Mesothelial cell of epicardium (in vitro differentiated cells): ENCODE results near the gene CSNK2A1. TPM values are rescaled to one million over a fixed set of nuclear protein-coding genes. Genes with fewer than 3 reads are reported as not detected.

ENCODE experiments used
- DNase-seq, 2 experiments: peaks; one replicate each; pipeline ENCODE4 v3.0.0; 2021; ENCODE audit warnings: low spot score in 2 of 2; ENCODE audit not compliant: unreplicated experiment in 2 of 2
- H3K27ac Mint-ChIP-seq: 2 replicates; pipeline ENCODE4 v1.8.0; 2021; ENCODE audit warnings: mixed read lengths
- H3K27me3 Mint-ChIP-seq: 2 replicates; pipeline ENCODE4 v1.8.0; 2021; ENCODE audit warnings: low read depth, mixed read lengths
- H3K36me3 Mint-ChIP-seq: 2 replicates; pipeline ENCODE4 v1.8.0; 2021; ENCODE audit warnings: mixed read lengths
- H3K4me1 Mint-ChIP-seq: 2 replicates; pipeline ENCODE4 v1.8.0; 2021; ENCODE audit warnings: mixed read lengths
- H3K4me3 Mint-ChIP-seq: 2 replicates; pipeline ENCODE4 v1.8.0; 2021; ENCODE audit warnings: mild to moderate bottlenecking, moderate library complexity, mixed read lengths
- H3K9me3 Mint-ChIP-seq: 2 replicates; pipeline ENCODE4 v1.8.0; 2021; ENCODE audit warnings: mixed read lengths
- total RNA-seq: library from RNA; stranded (reverse); gene quantifications from 3 replicates; pipeline ENCODE4 v1.2.1, GENCODE V29; 2021
- TF ChIP-seq, protein P1 (sequence below): fragments of 200-600 bp; sonication (generic); IDR thresholded peaks from one replicate; pipeline ENCODE4 v1.5.0; 2021; ENCODE audit warnings: antibody characterized with exemption; ENCODE audit not compliant: unreplicated experiment

CSNK2A1 gene
- total RNA-seq, 1 donor from 2014 or later, result 164 TPM

DNA sequence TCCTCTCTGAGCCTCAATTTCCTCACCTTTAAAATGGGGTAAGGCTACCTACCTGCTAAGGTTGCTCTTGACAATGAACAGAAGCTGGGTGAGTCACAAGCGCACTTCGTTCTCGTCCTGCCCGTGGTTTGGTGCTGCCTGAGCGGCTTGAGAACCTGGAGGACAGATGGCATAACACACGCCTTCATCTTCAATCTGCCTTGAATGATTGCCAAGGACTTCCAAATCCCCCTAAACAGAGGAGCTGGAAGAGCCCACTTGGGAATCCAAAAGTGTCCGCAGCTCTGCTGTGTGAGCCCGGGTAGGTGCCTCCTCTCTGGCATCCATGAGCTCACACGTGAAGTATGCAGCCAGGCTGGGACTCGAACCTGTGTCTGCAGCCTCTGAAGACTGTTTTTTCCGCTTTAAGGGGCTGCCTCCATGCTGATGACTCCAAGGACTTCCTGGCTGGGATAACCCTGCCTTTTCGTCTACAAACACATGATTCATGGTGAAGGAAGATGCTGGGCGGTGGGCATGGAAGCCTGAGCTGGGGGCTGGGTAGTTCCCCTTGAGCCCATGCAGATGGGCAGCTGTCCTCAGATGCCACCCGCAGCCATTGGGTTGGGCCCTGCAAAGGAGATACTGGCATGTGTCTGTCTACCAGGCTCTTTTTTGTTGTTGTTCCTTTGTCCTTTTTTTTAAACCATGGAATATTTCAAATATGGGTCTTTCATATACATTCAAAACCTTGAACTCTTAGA is 25.3 kb upstream of the CSNK2A1 start:
- Mint-ChIP-seq H3K27me3 (no peaks in the 10 kb centered on the region), H3K9me3 (no peaks in the 10 kb centered on the region), H3K36me3 (no peaks in the 10 kb centered on the region), H3K4me1 (peaks cover 23% of the 10 kb centered on the region), H3K27ac (no peak overlapping the region), H3K4me3 (no peak overlapping the region)
- TF ChIP-seq, protein P1, sequence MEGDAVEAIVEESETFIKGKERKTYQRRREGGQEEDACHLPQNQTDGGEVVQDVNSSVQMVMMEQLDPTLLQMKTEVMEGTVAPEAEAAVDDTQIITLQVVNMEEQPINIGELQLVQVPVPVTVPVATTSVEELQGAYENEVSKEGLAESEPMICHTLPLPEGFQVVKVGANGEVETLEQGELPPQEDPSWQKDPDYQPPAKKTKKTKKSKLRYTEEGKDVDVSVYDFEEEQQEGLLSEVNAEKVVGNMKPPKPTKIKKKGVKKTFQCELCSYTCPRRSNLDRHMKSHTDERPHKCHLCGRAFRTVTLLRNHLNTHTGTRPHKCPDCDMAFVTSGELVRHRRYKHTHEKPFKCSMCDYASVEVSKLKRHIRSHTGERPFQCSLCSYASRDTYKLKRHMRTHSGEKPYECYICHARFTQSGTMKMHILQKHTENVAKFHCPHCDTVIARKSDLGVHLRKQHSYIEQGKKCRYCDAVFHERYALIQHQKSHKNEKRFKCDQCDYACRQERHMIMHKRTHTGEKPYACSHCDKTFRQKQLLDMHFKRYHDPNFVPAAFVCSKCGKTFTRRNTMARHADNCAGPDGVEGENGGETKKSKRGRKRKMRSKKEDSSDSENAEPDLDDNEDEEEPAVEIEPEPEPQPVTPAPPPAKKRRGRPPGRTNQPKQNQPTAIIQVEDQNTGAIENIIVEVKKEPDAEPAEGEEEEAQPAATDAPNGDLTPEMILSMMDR, result no peak
- DNase-seq, result no peak

DNA sequence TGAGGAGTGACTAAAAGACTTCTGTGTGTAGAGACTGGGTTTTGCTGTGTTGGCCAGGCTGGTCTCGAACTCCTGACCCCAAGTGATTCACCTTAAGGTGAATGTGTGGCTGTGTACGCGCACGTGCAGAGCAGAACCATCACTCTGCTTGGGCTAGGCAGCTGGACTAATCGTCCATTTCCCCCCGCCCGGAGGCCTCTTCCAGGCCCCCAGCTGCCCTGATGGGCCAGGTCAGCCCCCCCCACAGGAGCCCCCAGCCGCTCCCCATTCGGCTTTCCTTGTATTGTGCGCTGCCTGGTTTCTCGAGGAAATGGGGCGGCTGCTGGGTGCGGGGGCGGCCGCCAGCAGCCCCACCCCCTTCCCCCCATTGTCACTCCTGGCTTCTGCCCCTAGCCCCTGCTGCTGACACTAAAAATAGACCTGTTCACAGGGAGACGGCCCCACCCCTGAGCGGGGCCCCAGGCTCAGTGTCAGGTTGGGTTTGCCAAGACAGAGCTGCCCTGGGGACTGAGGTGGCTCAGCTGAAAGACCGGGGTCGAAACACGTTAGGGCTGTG is 24.6 kb upstream of the CSNK2A1 start:
- Mint-ChIP-seq H3K36me3 (no peaks in the 10 kb centered on the region), H3K27me3 (no peaks in the 10 kb centered on the region), H3K9me3 (no peaks in the 10 kb centered on the region), H3K27ac (no peak overlapping the region), H3K4me3 (no peak overlapping the region), H3K4me1 (peaks cover 20% of the 10 kb centered on the region)
- DNase-seq, result no peak
- TF ChIP-seq, protein P1, result no peak

DNA sequence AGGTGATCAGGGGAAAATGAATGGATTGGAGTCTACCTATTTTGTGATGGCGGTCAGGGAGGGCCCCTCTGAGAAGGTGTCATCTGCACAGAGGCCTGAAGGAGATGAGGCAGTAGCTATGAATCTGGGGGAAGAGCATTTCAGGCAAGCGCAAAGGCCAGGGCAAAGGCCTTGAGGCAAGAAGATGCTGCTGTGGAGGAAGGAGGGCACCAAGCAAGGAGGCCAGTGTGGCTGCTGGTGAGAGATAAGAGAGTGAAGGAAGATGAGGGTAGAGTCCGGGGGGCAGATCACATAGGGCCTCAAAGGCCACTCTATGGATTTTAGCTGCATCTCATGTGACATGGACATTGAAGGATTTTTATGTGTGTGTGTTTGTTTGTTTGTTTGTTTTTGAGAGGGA is 20.6 kb upstream of the CSNK2A1 start:
- H3K27me3 Mint-ChIP-seq, result peaks cover 20% of the 10 kb centered on the region
- no peak overlapping the region for H3K4me3 Mint-ChIP-seq
- DNase-seq, result no peak
- H3K27ac Mint-ChIP-seq, result no peak overlapping the region
- TF ChIP-seq, protein P1, result no peak
- no peaks in the 10 kb centered on the region for H3K36me3 Mint-ChIP-seq
- peaks cover 5% of the 10 kb centered on the region for H3K4me1 Mint-ChIP-seq
- no peaks in the 10 kb centered on the region for H3K9me3 Mint-ChIP-seq

DNA sequence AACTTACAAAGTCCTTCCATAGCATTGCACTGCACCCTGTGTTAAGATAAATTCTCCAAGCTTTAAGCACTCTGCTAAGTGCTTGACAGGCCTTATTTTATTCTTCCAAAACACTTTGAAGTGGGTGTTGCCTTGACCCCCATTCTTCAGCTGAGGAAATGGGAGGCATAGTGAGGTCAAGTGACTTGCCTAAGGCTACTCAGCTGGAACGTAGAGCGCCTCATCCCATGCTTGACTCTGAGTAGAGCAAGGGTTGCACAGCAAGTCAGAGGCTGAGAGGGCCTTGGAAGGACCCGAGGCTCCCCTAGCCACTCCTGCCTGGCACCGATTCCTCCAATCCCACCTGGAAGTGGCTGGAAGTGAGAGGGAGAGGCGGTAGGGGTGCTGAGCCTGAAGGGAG is 19.6 kb upstream of the CSNK2A1 start:
- H3K36me3 Mint-ChIP-seq, result no peaks in the 10 kb centered on the region
- H3K27ac Mint-ChIP-seq, result no peak overlapping the region
- DNase-seq, result no peak
- TF ChIP-seq, protein P1, result no peak
- no peaks in the 10 kb centered on the region for H3K9me3 Mint-ChIP-seq
- no peaks in the 10 kb centered on the region for H3K4me1 Mint-ChIP-seq
- peaks cover 20% of the 10 kb centered on the region for H3K27me3 Mint-ChIP-seq
- no peak overlapping the region for H3K4me3 Mint-ChIP-seq

DNA sequence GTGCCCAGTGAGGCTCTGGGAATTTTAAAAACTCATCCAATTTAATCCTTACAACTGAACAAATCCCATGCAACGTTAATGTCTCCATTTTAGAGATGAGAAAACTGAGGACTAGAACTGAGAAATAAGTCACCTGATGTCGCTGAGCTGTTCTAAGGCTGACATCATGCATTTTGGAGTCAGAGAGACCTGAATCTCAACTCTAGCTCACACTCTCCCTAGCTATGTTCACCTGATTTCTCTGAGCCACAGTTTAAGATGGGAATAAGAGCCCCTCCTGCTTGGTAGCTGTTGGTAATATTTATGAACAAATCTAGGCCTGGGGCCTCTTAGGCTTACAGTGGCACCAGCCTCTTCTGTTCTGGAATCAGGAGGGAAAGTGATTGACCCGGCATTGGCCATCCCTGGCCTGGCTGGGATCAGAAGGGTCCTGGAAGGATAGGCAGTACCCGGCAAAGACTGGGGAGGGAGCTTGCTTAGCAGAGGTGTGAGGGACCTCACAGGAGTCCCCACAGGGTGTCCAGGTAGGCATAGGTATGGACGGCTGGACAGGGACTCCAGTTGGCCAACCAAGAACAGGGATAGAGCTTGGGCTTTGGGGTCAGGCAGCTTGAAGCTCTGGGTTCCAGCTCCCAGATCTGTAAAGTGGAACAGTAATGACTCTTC is 18.8 kb upstream of the CSNK2A1 start:
- Mint-ChIP-seq H3K4me1 (no peaks in the 10 kb centered on the region), H3K27me3 (peaks cover 20% of the 10 kb centered on the region), H3K27ac (no peak overlapping the region), H3K9me3 (no peaks in the 10 kb centered on the region), H3K36me3 (no peaks in the 10 kb centered on the region), H3K4me3 (no peak overlapping the region)
- TF ChIP-seq, protein P1, result no peak
- no peak for DNase-seq
